Amniotic epithelial cell (primary cell): ENCODE results near the gene COL19A1.
A peak's percentile ranks its signal among the peaks of the same experiment; 100 is the strongest.
"Not testable (repeated sequence)": the region's sequence is repeated elsewhere in the genome, so short reads cannot be mapped to it uniquely, and the experiment has no call there.

Experiments
- DNase-seq: peaks from one replicate; pipeline ENCODE4 v3.0.0-alpha.2; 2010; ENCODE audit warnings: low read depth

COL19A1 gene

DNA sequence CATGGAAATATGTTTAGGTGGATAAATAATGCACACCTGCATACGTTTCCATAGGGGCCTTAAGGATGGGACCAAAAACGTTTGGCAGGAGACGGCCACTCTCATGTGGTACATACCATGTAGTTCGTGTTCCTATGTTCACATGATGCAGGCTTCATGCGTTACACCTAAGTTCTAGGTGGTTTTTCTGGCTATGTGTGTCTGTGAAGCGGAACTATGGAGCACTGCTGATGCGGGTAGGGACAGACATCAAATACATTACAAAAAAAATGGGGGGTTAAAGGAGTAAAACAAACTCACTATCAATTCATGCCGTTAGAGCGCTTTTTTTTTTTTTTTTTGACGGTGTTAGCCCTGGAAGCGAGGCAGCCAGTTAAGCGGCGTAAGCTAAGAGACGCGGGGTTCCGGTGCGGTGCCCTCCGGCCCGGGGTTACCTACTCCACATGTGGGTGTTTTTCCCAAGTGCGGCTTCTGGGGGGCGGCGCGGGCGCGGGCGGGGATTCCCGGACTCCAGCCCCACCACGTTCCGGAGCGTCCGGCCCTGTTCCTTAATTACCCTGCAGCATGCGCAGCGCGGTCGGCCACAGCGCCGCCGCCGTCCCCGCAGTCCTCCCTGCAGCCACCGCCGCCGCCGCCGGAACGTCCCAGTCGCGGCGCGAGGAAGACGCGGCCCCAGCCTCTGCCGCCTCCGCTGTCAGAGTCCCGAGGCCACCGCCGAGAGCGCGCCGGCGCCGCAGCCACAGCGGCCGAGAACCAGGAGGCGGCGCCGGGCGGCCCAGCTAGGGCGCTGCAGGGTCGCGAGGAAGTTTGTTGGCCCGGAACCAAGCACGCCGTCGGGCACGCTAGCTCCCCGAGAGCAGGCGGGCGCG, 648 bp downstream of the COL19A1 start:
- no peak for DNase-seq

DNA sequence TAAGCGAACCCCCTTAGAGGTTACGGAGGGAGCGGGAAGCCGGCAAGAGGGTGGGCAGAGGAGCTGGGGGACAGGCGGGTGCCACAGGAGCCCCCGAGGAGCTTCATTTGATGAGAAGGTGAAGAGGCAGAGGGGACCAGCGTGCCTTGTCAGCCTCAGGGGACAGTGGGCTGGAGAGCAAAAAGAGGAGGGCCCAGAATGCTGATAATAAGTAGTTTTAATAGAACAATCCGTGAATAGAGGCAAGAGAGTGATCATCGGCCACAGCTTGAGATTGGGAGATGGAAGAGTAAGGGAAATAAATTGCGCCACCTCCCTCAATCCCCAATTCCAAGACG, 1.3 kb downstream of the COL19A1 start:
- no peak for DNase-seq

DNA sequence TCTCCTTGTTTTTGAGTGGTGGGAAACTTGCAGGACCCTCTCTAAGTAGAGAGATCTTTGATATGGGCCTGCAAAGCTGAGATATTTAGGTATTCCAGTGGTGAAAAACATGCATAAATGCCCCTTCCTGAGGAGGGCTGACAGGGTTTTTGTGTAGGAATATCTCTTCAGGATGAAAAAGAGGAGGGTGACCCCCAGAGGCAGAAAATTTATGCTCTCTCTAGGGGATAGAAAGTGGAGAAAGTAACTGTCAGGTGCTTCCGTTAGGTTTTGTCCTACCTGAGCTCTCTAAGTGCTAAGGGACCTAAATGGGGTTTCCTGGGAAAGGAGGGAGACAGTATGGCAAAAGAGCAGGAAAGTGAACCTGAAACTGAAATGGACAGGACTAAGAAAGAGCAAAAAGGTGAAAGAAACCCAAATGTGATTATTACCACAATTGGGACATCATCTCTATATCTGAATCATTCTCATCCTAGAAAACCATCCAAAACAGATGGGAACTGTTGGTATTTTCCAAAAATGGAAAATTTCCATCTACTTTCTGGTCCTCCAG, 2.0 kb downstream of the COL19A1 start:
- DNase-seq, result no peak

DNA sequence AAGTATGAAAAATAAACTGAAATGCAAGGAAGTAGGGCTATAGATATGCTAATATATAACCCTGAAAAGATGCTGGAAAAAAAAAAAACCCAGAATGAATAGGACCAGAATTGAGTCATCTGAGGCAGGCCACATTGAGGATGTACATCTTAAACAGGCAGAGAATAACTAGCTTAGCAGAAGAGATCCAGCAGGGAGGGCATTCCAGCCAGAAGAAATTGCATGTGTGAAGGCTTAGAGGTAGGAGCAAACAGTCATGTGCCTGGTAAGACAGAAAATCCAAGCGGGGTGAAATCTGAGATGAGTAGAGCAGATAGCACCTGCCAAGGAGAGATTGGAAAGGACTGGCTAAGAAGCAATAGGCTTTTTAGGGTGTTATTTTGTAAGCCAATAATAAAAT, 2.6 kb downstream of the COL19A1 start:
- DNase-seq, result no peak

DNA sequence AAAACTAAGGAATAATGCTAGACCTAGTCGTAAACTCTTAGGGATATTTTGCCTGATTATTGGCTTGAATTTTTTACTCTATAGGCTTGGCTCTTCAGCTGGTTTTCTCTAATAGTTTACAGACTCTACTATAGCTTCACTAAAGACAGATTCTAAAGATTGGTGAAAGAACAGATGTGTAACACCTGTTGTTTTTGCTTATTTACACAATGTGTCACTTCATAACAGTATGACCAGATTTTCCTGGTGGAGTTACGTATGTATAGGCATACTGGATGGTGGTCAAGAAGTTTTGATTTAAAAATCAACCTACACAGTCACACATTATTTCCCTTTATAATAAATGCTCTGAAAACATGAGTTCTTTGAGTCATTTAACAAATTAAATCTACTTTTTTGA, 4.8 kb downstream of the COL19A1 start:
- DNase-seq, result no peak

DNA sequence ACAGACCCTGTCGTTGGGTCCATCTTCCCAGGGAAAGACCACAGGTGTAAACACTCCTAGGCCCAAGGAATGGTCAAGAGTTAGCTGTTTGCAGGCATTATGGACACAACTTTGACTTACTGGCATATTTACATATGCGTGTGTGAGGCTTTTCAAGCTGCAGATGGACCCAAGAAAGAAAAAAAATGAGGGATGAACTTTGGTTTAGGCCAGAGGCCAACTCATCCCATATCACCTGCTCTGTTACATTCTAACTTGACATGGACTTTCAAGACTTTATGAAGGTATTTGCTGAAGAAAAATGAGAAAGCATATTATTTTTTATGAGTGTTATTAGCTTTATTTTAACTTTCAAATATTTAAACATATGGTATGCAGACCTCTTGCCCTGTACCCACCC, 6.9 kb downstream of the COL19A1 start:
- DNase-seq, result no peak

DNA sequence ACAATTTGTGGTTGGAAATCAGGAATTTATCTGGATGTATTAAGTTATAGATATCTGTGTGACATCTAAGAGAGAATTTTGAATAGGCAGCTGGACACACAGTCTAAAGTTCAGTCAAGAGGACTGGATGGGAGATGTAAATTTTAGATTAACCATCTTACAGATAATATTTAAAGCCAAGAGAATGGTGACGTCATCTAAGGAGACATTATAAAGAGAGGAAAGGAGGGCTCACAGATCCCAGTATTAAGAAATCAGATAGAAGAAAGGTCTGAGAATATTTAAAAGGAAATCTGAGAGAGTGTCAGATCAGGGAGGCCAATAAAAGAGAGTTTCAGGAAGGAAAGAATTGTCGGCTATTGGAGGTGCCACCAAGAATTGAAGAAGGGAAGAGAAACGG, 9.4 kb downstream of the COL19A1 start:
- no peak for DNase-seq

DNA sequence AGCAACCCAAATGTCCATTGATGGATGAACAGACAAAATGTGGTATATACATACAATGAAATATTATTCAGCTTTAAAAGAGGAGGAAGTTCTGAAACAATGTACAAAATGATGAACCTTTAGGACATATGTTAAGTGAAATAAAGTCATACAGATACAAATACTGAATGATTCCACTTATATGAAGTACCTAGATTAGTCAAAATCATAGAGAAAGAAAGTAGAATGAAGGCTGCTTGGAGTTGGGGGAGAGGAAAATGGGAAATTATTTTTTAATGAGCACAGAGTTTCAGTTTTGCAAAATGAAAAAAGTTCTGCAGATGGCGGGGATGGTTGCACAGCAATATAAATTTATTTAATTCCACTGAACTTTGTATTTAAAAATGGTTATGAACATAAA, 12.4 kb downstream of the COL19A1 start:
- DNase-seq, result no peak

DNA sequence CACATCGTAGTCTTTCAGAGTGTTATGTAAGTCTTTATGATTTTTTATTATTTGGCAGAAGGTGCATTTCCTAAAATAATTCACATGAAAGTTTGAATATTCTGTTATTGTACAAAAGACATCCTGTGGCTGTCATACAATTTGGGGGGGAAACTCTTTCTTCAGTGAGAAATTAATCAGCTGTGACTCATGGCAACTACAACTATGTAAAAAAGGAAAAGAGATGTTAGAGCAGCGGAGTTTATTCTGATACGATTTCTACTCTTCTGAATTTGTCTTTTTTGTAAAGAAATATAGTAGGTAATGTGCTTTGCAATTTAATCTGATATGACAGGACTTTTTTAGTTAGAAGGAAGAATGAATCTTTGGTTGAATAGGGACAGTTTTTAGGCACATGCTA, 14.2 kb downstream of the COL19A1 start:
- DNase-seq, result no peak

DNA sequence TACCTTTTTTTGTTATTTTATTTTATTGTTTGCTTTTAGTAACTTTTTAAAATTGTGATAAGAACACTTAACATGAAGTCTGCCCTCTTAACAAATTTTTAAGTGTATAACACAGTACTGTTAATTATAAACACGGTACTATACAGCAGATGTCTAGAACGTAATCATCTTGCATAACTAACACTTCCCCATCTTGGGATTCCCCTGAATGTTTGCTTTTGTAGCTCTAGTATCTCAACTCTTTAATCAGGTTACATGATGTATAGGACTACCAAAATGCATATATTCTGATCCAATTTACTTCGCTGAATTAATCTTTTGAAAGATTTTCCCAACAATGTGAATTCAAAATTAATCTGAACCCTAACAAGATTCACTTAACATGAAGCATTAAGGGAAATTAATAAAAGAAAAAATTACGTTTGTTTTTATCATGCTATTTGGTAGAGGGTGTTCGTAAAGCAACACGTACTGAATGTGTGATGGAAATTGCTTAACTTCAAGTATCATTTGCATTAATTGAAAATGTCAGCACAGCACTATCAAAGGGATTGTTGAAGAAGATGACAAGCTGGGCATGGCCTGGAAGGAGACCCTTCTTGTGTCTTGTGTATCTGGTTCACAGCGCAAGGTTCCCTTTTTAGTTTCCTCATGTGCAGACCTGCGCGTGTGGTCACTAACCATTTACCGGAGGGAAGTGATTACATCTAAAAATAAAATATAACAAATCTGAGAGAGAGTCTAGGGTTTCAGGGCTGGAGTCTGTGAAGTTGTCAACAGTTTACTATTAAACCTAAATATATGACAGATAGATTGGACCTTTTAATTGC, 15.2 kb downstream of the COL19A1 start:
- no peak for DNase-seq

DNA sequence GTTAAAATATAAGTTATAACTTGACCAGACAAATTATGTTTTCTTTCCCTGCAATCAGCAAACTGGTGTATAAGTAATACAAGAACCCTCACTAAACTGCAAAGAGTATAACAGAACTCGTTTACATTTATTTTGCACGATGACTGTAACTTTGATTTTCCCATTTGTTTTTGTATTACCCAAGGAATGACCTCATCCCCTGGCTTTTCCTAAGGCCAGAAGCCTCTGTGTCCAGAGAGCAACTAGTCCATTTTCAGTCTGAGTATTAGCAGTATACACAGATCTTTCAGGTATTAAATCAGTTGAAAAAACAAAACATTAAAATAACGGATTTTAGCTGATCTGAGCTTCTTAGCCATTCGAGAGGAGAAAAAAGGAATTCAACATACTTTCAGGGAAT, 17.2 kb downstream of the COL19A1 start:
- DNase-seq, result no peak

DNA sequence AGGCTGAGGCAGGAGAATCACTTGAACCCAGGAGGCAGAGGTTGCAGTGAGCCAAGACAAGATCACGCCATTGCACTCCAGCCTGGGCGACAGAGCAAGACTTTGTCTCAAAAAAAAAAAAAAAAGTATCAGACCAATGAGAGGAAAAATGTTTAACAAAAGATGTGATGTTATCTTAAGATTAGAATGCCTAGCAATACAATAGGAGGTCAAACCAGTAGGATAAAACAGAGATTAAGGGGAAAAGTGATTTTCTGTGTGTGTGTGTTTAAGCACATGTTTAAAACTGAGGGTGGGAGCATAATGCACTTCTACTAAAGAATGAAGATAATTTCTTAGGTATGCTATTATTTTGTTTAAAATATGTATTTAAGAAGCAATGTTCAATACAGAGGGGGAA, 17.9 kb downstream of the COL19A1 start:
- no peak for DNase-seq

DNA sequence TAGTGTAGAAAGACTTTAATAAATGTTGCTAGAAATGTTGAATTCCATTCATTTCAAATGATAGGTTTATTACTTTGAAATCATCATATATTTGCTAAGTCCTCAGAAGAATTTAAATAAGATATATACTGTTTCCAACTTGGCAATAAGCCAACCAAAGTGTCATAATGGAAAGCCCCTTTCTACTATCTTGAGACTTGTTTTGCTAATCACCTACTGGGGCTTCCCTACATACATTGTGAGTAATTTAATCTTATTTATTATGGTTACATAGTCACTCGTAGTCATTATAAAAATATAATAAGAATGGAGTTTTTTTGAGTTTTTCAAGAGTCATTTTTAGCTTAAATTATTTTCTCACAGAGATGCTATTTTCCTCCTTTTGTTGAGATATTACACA, 20.7 kb downstream of the COL19A1 start:
- DNase-seq, result no peak

DNA sequence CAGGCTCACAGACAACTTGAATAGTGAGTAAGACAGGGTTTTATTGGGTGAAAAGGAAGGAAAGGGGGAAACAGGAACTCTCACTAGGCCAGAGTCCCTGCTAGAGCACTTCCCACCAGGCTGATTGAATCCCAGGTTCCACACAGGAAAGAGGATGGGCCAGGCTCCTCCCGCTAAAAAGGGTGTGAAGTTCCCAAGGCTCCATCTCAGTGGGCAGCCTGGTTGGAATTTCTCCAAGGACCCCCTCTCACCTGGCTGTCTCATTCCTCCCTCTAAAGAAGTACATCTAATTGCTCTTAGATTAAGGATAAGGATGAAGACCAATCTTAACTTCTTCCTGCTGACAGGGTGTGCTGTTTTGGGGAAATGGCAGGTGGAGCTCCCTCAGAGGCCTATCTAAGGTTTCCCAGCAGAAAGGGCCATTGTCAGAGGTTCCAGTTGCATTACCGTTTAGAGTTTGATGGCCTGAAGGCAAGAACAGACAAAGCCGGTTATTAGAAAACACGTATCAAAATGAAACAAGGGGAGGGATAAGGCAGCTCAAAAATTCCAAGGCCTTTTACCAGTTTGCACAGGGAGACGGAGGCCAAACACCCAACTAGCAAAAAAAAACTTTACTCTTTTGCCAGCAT, 21.5 kb downstream of the COL19A1 start:
- no peak for DNase-seq

DNA sequence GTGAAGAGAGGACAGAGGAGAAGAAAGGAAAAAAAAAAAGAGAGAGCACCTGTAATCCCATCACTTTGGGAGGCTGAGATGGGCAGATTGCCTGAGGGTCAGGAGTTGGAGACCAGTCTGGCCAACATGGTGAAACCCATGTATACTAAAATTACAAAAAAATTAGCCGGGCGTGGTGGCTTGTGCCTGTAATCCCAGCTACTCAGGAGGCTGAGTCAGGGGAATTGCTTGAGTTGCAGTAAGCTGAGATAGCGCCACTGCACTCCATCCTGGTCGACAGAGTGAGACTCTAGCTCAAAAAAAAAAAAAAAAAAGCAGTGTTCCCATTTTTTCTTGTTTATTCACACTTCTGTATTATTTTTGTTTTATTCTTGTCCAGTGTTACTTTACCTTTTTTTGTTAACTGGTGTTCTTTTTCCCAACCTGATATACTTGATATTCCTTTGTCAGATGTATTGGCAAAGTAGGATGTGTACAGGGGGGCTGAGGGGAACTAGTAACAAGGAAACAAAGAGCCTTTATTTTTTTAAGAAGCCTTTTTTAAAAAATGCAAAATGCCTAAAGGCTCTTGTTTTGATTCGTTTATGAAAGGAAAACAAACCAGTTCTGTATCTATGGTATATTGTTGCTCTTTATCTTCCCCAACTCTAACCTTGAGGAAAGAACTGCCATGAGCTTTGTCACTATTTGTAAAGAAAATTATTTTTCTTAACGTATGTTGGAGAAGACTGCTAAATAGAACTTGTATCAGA, 22.3 kb downstream of the COL19A1 start:
- DNase-seq, result no peak

DNA sequence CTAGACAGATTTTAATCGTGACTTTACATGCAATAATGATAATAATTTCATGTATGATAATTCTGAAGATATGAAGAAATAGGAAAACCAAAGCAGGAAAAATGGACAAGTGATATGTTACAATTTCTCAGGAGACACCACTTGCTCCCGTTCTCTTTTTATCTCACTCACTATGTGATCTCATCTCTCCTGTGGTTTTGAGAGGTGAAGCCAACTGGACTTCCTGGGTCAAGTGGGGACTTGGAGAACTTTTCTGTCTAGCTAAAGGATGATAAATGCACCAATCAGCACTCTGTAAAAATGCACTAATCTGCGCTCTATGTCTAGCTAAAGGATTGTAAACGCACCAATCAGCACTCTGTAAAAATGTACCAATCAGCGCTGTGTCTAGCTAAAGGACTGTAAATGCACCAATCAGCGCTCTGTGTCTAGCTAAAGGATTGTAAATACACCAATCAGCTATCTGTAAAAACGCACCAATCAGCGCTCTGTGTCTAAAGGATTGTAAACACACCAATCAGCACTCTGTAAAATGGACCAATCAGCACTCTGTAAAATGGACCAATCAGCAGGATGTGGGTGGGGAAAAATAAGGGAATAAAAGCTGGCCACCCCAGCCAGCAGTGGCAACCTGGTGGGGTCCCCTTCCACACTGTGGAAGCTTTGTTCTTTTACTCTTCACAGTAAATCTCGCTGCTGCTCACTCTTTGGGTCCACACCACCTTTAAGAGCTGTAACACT, 23.0 kb downstream of the COL19A1 start:
- not testable (repeated sequence) for DNase-seq

DNA sequence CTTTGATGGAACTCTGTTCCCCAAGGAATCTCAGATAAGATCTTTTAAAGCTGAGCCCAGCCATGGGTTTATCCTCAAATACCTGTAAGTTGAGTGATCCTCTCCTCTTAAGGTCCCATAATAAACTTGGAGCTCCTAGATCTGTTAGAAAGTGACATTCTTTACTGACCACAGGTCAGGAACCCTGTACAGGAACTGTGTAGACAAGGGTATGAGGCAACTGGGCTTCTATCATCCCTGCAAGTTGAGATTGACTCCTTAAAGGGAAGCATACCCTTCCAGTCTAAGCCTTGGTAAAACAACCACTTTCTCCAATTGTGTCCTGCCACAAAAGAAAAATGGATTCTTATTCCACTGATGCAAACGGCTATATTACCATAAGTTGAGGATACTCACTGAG, 26.2 kb downstream of the COL19A1 start:
- DNase-seq, result not testable (repeated sequence)

DNA sequence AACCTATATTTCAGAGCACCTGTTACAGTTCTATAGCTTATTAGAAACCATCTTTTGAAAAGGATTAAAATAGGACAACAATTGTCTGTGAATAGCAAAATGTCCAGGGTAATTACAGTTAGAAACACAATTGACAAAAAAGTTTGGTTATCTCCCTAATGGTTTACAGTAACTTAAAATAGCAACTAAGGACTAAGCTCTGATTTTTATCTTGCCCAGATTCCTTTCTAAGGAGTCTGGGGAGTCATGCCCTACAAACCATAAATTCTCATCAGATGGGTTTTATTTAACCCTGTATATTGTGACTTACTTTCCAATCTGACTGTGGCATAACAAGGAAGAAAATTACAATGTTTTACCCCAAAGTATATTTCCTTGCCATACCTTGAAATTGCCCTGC, 26.9 kb downstream of the COL19A1 start:
- DNase-seq, result not testable (repeated sequence)

DNA sequence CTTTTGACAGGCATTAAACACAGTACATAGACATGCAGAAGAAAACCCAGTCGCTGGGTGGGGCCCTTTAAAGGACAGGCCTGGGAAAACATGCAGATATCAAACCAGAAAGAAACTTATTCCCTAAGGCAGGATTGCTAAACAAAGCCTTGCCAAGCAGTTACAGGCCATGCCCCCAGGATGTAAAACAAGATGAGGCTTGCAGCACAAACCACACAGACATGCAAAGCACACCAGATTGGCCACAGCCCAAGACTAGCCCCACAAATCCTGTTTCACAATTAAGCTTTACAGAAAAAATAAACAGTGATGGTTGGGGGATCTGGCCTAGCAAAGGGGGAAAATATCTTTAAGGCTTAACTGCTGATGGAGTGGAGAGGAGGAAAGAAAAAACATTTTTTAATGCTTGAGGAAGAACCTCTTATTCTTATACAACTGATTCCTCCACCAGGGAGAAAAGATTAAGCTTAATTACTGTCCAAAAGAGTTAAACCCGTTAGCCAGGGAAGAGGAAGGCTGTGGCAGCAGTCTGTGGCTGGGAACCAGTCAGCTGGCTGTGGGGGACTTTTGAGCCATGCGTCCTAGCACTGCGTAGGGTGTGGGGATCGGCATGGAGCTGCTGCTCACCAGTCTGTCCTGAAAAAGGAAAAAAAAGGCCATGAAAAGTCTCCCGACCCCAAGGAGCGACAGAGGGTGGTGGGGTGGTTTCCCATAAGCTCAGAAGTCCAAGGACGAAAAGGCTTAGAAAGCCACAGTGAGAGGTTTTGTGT, 28.4 kb downstream of the COL19A1 start:
- peak; percentile 4 for DNase-seq

DNA sequence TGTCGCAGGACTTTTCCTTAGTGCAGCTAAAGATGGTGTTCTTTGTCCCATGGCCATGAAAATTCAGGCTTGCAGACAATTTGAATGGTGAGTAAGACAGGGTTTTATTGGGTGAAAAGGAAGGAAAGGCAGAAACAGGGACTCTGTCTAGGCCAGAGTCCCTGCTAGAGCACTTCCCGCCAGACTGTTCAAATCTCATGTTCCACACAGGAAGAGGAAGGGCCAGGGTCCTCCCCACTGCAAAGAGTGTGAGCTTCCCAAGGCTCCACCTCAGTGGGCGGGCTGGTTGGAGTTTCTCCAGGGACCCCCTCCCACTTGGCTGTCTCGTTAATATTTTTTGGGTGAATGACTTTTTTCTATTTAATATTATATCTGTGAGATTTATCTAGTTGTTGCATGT, 29.0 kb downstream of the COL19A1 start:
- DNase-seq, result no peak
